IPS DF 4.7 (cell line): ENCODE data around the gene WNK4.

Experiments used
- DNase-seq: peaks from one replicate; pipeline ENCODE4 v3.0.0-alpha.2; 2013; ENCODE audit warnings: low spot score; ENCODE audit errors: extremely low read depth

The WNK4 gene

DNA sequence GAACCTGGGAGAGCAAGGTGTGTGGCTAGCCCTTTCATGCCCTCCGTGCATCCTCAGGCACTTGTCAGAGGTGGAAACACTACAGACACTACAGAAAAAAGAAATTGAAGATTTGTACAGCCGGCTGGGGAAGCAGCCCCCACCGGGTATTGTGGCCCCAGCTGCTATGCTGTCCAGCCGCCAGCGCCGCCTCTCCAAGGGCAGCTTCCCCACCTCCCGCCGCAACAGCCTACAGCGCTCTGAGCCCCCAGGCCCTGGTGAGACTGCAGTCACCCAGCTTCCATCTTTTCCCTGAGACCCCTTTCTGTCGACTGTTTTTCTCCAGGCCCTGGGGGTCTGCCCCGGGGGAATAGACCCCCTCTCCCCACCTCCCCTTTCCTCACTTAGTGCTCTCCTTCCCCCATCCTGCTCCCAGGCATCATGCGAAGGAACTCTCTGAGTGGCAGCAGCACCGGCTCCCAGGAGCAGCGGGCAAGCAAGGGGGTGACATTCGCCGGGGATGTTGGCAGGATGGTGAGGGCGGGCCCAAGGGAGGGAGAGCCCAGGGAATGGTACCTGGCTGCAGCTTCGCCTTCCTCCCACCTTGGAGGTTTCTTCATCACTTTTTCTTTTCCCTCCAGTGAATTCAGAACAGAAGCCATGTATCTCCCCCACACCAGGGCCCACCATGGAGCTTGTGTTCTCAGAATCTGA, 15.8 kb downstream of the WNK4 start:
- no peak for DNase-seq

DNA sequence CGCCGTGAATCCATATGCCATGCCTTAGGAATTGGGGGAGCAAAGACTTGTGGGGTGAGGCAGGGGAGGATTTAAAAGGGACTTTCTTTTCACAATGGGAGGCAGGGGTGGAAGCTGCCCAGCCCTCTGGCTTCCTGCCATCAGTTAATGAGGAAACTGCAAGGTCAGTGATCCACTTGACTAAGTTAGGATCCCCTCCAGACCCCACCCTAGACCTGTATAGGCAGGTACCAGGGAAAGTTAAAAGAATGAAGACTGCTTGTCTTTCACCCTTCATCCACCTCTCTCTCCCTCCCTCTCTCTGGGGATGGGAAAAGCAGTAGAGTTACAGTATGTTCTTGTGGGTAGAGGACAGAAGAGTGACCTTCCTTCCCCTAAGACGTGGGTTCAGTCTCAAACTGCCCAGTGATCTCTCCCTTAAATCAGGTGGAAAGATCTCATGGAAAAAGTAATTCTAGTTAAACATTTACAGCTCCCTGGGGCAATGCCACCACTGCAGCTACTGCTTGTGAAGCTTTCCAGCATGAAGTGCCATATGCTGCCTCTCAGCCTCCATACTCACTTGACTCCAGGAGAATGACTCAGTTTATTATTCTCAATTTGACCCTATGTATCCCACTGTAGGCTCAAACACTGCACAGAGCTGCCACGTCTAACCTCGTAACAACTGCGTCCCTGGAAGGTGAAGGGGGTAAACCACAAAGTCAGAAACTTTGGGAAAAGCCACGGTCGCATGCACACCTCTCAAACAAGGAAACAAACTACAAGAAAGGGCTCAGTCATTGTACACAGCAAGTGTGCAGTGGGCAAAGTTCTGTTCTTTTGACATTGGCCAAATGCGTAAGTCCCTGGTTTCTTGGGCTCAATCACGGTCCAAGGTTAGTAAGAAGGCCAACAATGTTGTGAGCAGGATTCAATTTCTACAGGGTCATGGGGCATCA, 16.9 kb downstream of the WNK4 start:
- no peak for DNase-seq

DNA sequence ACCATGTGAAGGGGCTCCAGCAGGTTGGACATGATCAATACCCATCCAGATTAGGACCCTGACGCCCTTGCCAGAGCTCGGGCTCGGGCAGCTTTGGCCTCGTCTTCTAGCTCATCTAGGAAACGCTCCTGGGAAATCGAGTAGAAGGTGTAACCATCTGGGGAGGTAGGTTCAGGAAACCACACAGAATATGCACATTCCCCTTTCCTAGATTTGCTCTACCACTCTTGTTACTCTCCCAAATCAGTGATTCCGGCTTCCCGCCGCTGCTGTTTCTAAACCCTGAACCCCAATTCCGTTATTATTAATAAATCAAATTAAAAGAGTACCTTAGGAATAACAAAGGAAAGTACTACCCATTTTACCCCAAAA, 17.6 kb downstream of the WNK4 start:
- DNase-seq = no peak

DNA sequence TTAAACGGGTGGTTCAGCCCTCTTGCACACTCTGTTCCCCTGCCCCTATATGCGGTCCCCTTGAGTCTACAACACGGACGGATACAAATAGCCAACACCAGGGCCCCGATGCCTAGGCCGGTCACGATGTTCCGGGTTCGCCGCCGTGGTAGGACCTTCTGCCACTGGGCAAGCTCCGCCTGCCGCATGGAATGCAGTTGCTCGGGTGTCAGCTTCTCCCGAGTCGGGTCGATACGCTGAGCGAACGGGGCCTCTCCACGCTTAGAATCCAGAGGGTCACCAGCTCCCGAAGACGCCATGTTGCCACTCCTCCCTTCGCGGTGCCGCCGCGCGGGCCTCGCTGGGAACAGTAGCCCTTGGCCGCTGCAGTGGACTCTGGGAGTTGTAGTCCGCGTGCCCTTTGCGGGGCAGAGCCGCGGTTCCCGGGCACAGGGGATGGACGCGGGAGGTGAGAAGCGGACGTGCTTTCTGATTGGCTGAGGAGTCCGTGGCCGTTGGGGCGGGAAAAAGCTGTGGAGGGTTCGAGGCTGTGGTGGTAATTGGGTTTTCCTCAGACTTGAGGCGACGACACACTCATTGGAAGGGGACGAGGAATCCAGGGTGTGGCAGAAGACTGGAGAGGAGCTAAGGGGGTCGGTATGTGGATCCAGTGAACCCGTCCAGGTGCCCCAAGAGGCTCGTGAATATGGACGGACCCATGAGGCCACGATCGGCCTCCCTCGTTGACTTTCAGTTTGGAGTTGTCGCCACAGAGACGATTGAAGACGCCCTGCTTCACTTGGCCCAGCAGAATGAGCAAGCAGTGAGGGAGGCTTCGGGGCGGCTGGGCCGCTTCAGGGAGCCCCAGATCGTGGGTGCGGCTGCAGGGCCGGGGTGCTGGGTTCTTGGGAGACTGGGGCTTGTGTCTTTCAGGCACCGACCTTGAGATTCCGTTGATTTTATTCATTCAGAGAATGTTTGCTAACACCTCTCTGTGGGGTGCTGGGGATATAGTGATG, 18.3 kb downstream of the WNK4 start, which contains the start of the genes CNTD1 and COA3:
CNTD1 (plus strand) TSS at position 479 of the 998 bp plus-strand sequence; CDS start at position 686, 207 bp downstream.
COA3 (minus strand) TSS at position 322 of the 998 bp plus-strand sequence; CDS start at position 299, 23 bp downstream.
- peak; percentile 71 for DNase-seq

- no peak for DNase-seq
These were observed 22.9 kb downstream of the WNK4 start for GRCh38 chr17:42803074-42803883.

DNA sequence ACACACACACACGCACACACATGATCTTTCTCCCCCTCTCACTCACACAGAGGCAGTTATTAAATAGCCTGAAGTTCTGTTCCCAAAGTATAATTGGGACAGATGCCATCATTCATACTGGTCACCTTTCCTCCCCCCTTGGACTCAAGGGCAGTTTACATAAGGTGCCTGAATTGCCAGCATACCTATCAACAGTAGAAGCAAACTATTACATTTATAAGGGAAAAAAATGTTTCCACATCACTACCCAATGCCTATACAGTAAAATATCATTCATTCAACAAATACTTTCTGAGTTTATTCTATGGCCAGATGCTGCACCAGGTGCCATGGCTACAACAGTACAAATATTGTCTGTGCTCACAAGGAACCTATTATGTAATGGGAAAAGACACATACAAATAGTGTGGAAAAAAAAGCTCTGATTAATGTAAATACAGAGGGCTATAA, 24.5 kb downstream of the WNK4 start:
- no peak for DNase-seq

DNA sequence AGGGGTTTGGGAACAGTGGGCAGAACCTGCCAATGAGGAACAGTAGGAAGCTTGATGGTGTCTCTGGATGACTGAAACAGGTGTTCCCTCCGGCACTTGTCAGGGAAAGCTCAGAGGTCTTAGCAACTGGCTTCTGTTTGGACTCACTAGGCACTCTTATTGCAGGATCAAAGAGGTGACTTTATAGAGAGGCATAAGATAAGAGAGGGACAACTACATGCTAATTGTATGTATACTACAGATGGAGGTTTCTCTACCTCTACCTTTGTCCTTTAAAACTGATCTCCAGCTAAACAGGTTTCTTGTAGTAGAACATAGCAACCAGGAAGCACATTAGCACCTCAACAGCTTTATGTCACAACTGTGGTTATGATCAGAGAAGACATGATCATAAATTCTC, 25.8 kb downstream of the WNK4 start:
- no peak for DNase-seq

DNA sequence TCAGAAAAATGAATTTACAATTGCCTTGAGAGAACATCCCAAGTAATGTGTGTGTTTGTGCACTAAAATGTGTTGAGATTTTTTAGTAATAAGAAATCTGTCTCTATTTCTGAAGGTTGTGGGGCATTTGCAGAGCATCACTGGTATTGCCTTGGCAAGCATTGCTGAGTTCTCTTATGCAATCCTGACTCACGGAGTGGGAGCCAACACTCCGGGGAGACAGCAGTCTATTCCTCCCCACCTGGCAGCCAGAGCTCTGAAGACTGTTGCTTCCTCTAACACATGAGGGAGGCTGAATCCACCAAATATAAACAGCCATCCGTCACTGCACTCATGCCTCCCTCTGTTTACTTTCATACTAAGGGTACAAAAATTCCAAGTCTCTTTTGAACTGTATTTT, 28.8 kb downstream of the WNK4 start:
- no peak for DNase-seq

DNA sequence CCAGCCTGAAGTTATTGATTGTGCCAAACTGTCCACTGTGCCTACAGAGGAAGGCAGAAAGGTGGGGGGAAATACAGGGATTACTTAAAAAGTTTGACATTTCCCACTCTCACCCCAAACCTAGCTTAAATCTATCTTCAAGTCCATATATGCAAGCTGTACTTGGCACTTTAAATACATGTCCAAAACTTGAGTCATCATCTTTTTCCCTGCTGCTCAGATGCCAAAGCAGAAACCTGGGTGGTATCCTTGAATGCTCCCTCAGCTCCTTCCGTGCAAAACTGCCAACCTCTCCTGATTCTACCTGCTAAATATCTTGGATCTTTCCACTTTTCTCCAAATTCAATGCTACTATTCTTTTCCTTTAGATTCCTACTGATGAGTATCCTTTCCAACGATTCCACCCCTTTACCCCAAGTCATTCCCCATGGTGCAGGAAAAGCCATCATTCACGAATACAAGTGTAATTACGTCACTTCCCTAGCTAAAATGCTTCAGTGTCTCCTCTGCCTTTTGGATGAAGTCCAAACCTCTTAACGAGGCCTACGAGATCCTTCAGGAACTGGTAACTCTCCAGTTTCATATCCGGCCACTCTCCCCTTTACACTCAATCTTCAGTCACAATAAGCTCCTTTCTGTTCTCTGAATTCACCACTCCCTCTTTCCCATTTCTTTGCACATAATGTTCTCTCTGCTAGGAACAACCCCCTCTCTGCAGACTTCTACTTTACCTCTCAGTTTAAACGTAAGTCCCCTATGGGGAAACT, 34.4 kb downstream of the WNK4 start:
- DNase-seq = no peak

DNA sequence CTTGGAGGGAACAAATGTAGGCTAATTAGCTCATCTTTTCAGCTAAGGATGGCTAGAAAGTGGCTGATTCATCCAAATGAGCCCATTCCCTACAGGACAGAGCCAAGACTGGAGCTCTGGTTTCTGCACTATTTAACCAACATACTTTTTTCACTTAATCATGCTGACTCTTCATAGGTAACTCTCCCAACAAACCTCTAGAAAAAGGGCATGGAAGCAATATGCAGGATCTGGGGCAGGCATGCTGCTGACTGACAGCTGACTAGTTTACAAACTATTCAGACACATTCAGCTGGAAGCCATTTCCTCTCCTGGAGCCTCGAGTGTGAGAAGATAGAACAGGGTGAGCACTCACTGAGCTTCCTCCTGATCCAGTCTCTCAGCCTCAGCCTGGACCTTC, 37.5 kb downstream of the WNK4 start:
- no peak for DNase-seq

DNA sequence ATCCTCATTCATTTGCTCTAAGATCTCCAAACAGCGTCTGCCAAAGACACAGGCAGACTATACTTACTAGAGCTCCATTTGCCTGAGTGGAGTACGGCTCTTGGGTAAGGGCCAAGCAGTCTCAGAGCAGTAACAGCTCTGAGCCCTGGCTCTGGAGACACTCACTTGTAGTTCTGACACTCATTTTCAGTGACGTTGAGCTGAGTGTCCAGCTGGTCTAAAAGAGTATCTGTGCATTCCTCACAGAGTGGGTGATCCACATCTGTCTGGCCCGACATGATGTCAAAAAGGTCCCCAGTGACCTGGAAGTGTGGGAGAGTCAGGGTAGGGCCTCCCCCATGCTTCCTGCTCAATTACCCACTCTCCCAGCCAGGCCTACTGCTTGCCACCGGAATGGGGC, 38.0 kb downstream of the WNK4 start:
- DNase-seq = no peak

- DNase-seq = no peak
These were observed 39.6 kb downstream of the WNK4 start for GRCh38 chr17:42819939-42820535.

DNA sequence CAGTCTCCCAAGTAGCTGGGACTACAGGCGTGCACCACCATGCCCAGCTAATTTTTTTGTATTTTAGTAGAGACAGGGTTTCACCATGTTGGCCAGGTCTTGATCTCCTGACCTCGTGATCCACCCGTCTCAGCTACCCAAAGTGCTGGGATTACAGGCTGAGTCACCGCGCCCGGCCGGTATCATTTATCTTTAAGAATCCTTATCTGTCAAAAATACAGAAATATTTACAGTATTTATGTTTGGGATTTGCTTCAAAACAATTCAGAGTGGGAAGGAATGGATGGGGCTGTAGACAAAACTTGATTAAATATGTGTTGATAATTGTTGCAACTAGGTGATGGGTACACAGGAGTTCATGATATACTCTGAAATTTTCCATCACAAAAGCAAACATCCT, 40.8 kb downstream of the WNK4 start:
- DNase-seq = no peak

- no peak for DNase-seq
These were observed 47.1 kb downstream of the WNK4 start for GRCh38 chr17:42827472-42827871.

DNA sequence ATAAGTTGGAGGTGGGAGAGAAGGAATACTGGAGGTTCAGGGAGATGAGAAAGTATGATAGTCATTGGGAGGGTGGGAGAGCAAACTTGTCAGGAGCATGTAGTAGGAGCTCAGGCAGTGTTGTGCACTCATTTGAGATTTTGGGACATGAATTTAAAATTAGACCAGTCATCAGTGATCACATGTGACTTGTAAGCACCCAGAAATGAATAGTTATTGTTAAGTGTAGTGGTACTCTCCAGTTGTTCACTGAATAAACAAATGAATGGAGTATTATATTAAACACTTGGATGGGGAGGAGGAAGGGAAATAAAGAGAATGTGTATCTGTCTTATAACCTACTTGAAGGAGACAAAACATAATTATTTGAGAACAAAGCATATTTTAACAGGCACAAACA, 50.6 kb downstream of the WNK4 start:
- no peak for DNase-seq

- no peak for DNase-seq
These were observed 52.0 kb downstream of the WNK4 start for GRCh38 chr17:42832213-42832933.

DNA sequence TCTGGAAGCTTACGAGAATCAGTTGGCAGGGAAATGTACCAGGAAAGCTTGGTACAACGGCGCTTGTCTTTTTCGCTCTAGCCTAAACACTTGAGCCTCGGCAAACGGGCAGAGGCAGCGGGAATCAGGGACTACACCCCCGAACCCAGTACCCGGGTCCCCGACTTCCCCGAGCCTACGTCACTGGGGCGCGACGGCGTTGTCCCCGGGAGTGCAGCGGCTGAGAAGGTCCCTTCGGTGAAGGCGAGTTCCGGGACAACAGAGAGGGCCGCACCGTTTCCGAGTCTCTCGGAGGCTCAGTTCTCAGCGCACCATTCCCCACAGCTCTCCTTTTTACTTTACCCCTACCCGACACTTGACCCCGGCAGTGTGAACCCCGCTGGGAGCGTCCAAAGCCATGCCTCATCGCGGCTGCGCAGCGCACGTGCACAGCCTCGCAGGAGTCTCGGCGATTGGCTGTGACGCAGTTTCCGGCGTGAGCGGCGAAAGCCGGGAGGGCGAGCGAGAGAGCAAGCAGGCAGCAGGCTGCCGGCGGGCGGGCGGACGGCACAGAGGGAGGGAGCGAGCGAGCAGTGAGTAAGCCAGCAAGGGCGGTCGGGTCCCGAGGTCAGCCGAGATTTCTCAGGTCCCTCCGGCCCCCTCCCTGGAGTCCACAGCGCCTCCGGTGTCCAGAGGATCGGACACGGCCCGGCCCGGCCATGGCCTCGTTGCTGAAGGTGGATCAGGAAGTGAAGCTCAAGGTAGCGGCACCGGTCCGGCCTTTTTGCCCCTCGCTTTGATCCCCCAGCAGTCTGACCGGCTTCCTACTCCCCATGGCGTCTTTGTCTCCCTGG, 52.7 kb downstream of the WNK4 start, which contains the start of gene PSME3:
PSME3 (plus strand) TSS at position 464 of the 833 bp plus-strand sequence; CDS start at position 699, 235 bp downstream.
- no peak for DNase-seq
